Panc1 (cell line): Measurements from ENCODE around the gene TRRAP. TPM values are rescaled to one million over a fixed set of nuclear protein-coding genes. Genes with fewer than 3 reads are reported as not detected.

Experiments used
- ATAC-seq: fragments of 200-7000 bp; cut with Tn5 transposase; 2 replicates; pipeline ENCODE4 v1.9.1; 2020; ENCODE audit warnings: mild to moderate bottlenecking, moderate library complexity
- BruUV-seq: library from RNA; stranded (reverse); fragments of 400-500 nt; replicated peaks from 2 replicates; lab custom pipeline; 2021; lab: Mats Ljungman, UMichigan
- CTCF ChIA-PET: fragments of 300-600 bp; sonication (Branson Sonifier 250); formaldehyde crosslinking; loops from one replicate; lab custom pipeline; 2022; ENCODE audit warnings: antibody characterized with exemption; lab: Charles Lee
- POLR2A ChIA-PET: fragments of 300-600 bp; sonication (Branson Sonifier 250); formaldehyde crosslinking; loops from one replicate; lab custom pipeline; 2022; ENCODE audit warnings: antibody characterized with exemption; lab: Charles Lee
- DNase-seq: peaks from one replicate; pipeline ENCODE4 v3.0.0-alpha.2; 2010; ENCODE audit warnings: low read depth, low spot score
- H3K27ac ChIP-seq: 2 replicates; pipeline ENCODE4 v1.5.1; 2011; ENCODE audit warnings: mild to moderate bottlenecking, low read length, inconsistent platforms
- H3K27me3 ChIP-seq: fragments of 200-500 bp; sonication (Bioruptor generic); 2 replicates; pipeline ENCODE4 v1.6.0; 2014; ENCODE audit warnings: low read length, inconsistent platforms; ENCODE audit not compliant: control insufficient read depth, insufficient read depth
- H3K36me3 ChIP-seq: fragments of 200-500 bp; sonication (Bioruptor generic); 2 replicates; pipeline ENCODE4 v1.5.1; 2014; ENCODE audit warnings: inconsistent platforms, mild to moderate bottlenecking, low read length, moderate library complexity; ENCODE audit not compliant: control insufficient read depth, insufficient read depth
- H3K4me1 ChIP-seq: 2 replicates; pipeline ENCODE4 v1.5.1; 2011; ENCODE audit warnings: inconsistent platforms, mild to moderate bottlenecking, low read length, moderate library complexity; ENCODE audit not compliant: control insufficient read depth, insufficient read depth
- H3K4me3 ChIP-seq, 2 experiments: 2 replicates each; pipeline ENCODE4 v1.5.1; 2011 to 2012; ENCODE audit warnings: low read depth in 2 of 2, low read length in 2 of 2, mild to moderate bottlenecking in 2 of 2, inconsistent platforms in 1 of 2, moderate library complexity in 1 of 2
- H3K9me3 ChIP-seq: fragments of 200-500 bp; sonication (Bioruptor generic); 2 replicates; pipeline ENCODE4 v1.5.1; 2014; ENCODE audit warnings: low read depth, mild to moderate bottlenecking, inconsistent platforms, low read length, moderate library complexity; ENCODE audit not compliant: control insufficient read depth, insufficient read depth
- POLR2AphosphoS5 ChIP-seq: IDR thresholded peaks from 2 replicates; pipeline ENCODE4 v1.6.1; 2012; ENCODE audit warnings: mild to moderate bottlenecking, low read depth, low read length, moderate library complexity
- SIN3A ChIP-seq: IDR thresholded peaks from 2 replicates; pipeline ENCODE4 v1.6.1; 2012; ENCODE audit warnings: low read depth, mild to moderate bottlenecking, low read length, moderate library complexity, borderline replicate concordance; ENCODE audit not compliant: insufficient read depth
- TCF7L2 ChIP-seq: IDR thresholded peaks from 2 replicates; pipeline ENCODE4 v1.6.1; 2011; ENCODE audit warnings: mild to moderate bottlenecking, low read depth, low read length, inconsistent platforms
- in situ Hi-C: cut with HindIII; loops from 2 replicates; pipeline ENCODE4 v1.10.0; 2016; ENCODE audit warnings: low sequenced_read_pairs, low pct_unique_long_range_greater_than_20kb
- intact Hi-C: fragments of 100-400 bp; cut with micrococcal nuclease; formaldehyde crosslinking; loops from one replicate; pipeline ENCODE4 v1.10.0; 2022; ENCODE audit not compliant: unreplicated experiment
- total RNA-seq: library from RNA; stranded (reverse); gene quantifications from one replicate; pipeline ENCODE4 v1.2.1, GENCODE V29; 2021; ENCODE audit not compliant: unreplicated experiment
- TF ChIP-seq, protein P1 (sequence below): fragments of 450-650 bp; IDR thresholded peaks from 2 replicates; pipeline ENCODE4 v1.5.1; 2017; ENCODE audit warnings: mild to moderate bottlenecking
- TF ChIP-seq, protein P2 (sequence below), 2 experiments: IDR thresholded peaks; 2 replicates each; pipeline ENCODE4 v1.6.1; 2011 to 2012; ENCODE audit warnings: low read depth in 2 of 2, control low read depth in 1 of 2, low read length in 1 of 2, mild to moderate bottlenecking in 1 of 2, moderate library complexity in 1 of 2; ENCODE audit not compliant: insufficient read depth in 1 of 2

TRRAP gene
- total RNA-seq, 1 experiment from 2014 or later, result 44.9 TPM

DNA sequence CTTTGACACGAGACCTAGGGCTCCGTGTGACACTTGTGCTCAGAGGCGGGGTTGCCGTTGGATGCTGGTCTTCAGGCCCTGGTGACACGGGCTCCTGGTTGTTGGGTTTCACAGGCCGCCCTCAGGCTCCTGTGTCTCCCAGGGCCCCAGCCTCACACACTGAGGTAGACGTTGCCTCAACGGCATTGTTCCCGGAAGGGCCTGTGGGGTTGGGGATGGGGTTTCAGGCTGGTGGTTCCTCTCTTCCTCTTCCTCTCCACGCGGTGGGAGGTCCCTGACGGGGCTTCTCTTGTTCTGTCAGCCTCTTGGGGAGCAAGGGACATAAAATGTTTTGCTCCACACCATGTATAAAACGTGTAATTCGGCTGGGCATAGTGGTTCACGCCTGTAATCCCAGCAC, 125.1 kb downstream of the TRRAP start:
- no peak for DNase-seq
- Histone ChIP-seq H3K9me3 (no peaks in the 10 kb centered on the region), H3K36me3 (peaks cover 10% of the 10 kb centered on the region), H3K27me3 (no peaks in the 10 kb centered on the region), H3K4me3 (no peak overlapping the region), H3K27ac (no peak overlapping the region), H3K4me1 (no peaks in the 10 kb centered on the region)
- ChIA-PET CTCF (interaction anchor here (0.6 kb wide), 1 partner anchor 338 kb away, joined by 3 read pairs; no protein-coding TSS in a partner anchor), POLR2A (no interaction called here)
- no TSS peak for BruUV-seq
- in situ Hi-C loops (no loop called here), intact Hi-C loops (no loop called here)
- ATAC-seq, result no peak
- TF ChIP-seq, protein P1, sequence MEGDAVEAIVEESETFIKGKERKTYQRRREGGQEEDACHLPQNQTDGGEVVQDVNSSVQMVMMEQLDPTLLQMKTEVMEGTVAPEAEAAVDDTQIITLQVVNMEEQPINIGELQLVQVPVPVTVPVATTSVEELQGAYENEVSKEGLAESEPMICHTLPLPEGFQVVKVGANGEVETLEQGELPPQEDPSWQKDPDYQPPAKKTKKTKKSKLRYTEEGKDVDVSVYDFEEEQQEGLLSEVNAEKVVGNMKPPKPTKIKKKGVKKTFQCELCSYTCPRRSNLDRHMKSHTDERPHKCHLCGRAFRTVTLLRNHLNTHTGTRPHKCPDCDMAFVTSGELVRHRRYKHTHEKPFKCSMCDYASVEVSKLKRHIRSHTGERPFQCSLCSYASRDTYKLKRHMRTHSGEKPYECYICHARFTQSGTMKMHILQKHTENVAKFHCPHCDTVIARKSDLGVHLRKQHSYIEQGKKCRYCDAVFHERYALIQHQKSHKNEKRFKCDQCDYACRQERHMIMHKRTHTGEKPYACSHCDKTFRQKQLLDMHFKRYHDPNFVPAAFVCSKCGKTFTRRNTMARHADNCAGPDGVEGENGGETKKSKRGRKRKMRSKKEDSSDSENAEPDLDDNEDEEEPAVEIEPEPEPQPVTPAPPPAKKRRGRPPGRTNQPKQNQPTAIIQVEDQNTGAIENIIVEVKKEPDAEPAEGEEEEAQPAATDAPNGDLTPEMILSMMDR, result no peak
- TF ChIP-seq TCF7L2, result no peak
- TF ChIP-seq, protein P2, sequence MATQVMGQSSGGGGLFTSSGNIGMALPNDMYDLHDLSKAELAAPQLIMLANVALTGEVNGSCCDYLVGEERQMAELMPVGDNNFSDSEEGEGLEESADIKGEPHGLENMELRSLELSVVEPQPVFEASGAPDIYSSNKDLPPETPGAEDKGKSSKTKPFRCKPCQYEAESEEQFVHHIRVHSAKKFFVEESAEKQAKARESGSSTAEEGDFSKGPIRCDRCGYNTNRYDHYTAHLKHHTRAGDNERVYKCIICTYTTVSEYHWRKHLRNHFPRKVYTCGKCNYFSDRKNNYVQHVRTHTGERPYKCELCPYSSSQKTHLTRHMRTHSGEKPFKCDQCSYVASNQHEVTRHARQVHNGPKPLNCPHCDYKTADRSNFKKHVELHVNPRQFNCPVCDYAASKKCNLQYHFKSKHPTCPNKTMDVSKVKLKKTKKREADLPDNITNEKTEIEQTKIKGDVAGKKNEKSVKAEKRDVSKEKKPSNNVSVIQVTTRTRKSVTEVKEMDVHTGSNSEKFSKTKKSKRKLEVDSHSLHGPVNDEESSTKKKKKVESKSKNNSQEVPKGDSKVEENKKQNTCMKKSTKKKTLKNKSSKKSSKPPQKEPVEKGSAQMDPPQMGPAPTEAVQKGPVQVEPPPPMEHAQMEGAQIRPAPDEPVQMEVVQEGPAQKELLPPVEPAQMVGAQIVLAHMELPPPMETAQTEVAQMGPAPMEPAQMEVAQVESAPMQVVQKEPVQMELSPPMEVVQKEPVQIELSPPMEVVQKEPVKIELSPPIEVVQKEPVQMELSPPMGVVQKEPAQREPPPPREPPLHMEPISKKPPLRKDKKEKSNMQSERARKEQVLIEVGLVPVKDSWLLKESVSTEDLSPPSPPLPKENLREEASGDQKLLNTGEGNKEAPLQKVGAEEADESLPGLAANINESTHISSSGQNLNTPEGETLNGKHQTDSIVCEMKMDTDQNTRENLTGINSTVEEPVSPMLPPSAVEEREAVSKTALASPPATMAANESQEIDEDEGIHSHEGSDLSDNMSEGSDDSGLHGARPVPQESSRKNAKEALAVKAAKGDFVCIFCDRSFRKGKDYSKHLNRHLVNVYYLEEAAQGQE (IDR thresholded peaks at IDR 0.05; ENCODE audit: insufficient read depth in 1 of 2, low read depth in 2 of 2, low read length in 1 of 2), result no peak
- no peak for TF ChIP-seq POLR2AphosphoS5
- TF ChIP-seq SIN3A, result no peak

DNA sequence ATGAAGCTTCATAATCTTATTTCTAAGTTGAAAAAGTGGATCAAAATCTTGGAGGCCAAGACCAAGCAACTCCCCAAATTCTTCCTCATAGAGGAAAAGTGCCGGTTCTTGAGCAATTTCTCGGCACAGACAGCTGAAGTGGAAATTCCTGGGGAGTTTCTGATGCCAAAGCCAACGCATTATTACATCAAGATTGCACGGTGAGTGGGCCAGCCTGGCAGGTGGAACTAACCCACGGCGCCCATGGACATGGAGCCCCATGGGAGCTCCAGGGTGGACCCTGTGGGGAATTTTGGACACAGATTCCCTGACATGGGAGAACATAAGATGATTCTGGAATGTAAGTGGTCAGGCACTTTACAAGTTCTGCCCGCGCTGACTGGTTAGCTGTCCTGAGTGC, 125.9 kb downstream of the TRRAP start:
- ATAC-seq (no peak), DNase-seq (no peak)
- no peaks in the 10 kb centered on the region for H3K27me3 ChIP-seq
- ChIA-PET POLR2A (no interaction called here), CTCF (no interaction called here)
- no TSS peak for BruUV-seq
- in situ Hi-C loops, result no loop called here
- no peak overlapping the region for H3K27ac ChIP-seq
- peaks cover 10% of the 10 kb centered on the region for H3K36me3 ChIP-seq
- H3K4me1 ChIP-seq, result no peaks in the 10 kb centered on the region
- intact Hi-C loops, result no loop called here
- no peak overlapping the region for H3K4me3 ChIP-seq
- H3K9me3 ChIP-seq, result no peaks in the 10 kb centered on the region
- TF ChIP-seq, protein P2 (IDR thresholded peaks at IDR 0.05; ENCODE audit: insufficient read depth in 1 of 2, low read depth in 2 of 2, low read length in 1 of 2), result no peak
- TF ChIP-seq POLR2AphosphoS5, result no peak
- TF ChIP-seq SIN3A, result no peak
- TF ChIP-seq TCF7L2, result no peak
- TF ChIP-seq, protein P1, result no peak
